DOHH2 (cell line): ENCODE data around the gene AEN.

Experiments used
- H3F3A ChIP-seq: fragments of 200-600 bp; sonication (generic), shearing (Covaris generic); 2 replicates; pipeline ENCODE4 v1.6.0; 2016; ENCODE audit warnings: antibody characterized with exemption, mild to moderate bottlenecking; ENCODE audit not compliant: control insufficient read depth, insufficient read depth
- H3K27ac ChIP-seq: fragments of 200-600 bp; sonication (generic); 2 replicates; pipeline ENCODE4 v1.5.1; 2014; ENCODE audit warnings: low read depth, mild to moderate bottlenecking, low read length, moderate library complexity
- H3K27me3 ChIP-seq: fragments of 200-600 bp; sonication (generic); 2 replicates; pipeline ENCODE4 v1.6.1; 2014; ENCODE audit warnings: mild to moderate bottlenecking, low read length, mixed read lengths; ENCODE audit not compliant: control insufficient read depth
- H3K36me3 ChIP-seq: fragments of 200-600 bp; sonication (generic); 2 replicates; pipeline ENCODE4 v1.6.1; 2014; ENCODE audit warnings: mild to moderate bottlenecking, low read length, moderate library complexity, mixed read lengths; ENCODE audit not compliant: control insufficient read depth
- H3K4me1 ChIP-seq: fragments of 200-600 bp; sonication (generic); 2 replicates; pipeline ENCODE4 v1.6.1; 2014; ENCODE audit warnings: mild to moderate bottlenecking, low read length, mixed read lengths; ENCODE audit not compliant: control insufficient read depth
- H3K4me2 ChIP-seq: fragments of 200-600 bp; sonication (generic); 2 replicates; pipeline ENCODE4 v1.6.0; 2014; ENCODE audit warnings: mild to moderate bottlenecking, low read length, moderate library complexity
- H3K4me3 ChIP-seq: fragments of 200-600 bp; sonication (generic); 2 replicates; pipeline ENCODE4 v1.5.1; 2014; ENCODE audit warnings: mild to moderate bottlenecking, low read length, mixed read lengths
- H3K79me2 ChIP-seq: fragments of 200-600 bp; sonication (generic); 2 replicates; pipeline ENCODE4 v1.6.1; 2014; ENCODE audit warnings: mild to moderate bottlenecking, low read length, mixed read lengths; ENCODE audit not compliant: control insufficient read depth
- H3K9me2 ChIP-seq: fragments of 200-600 bp; sonication (generic); replicated peaks from 2 replicates; pipeline ENCODE4 v1.6.1; 2014; ENCODE audit warnings: mild to moderate bottlenecking, low read length, mixed read lengths; ENCODE audit not compliant: control insufficient read depth
- H3K9me3 ChIP-seq: fragments of 200-600 bp; sonication (generic); 2 replicates; pipeline ENCODE4 v1.6.1; 2014; ENCODE audit warnings: antibody characterized with exemption, low read length, mixed read lengths; ENCODE audit not compliant: control insufficient read depth, insufficient read depth
- H4K20me1 ChIP-seq: fragments of 200-600 bp; sonication (generic); 2 replicates; pipeline ENCODE4 v1.6.0; 2014; ENCODE audit warnings: low read depth, mild to moderate bottlenecking, antibody characterized with exemption, low read length, moderate library complexity; ENCODE audit not compliant: control insufficient read depth, insufficient read depth
- EZH2phosphoT487 ChIP-seq: fragments of 200-600 bp; sonication (generic); IDR thresholded peaks from 2 replicates; pipeline ENCODE4 v1.6.1; 2017; ENCODE audit warnings: borderline replicate concordance, mild to moderate bottlenecking, antibody characterized with exemption, low read length, moderate library complexity, mixed read lengths
- TF ChIP-seq, protein P1 (sequence below): fragments of 200-600 bp; sonication (generic); IDR thresholded peaks from one replicate; pipeline ENCODE4 v1.5.1; 2014; ENCODE audit warnings: antibody characterized with exemption, mild to moderate bottlenecking, low read depth, low read length; ENCODE audit not compliant: poor library complexity, severe bottlenecking

AEN gene

DNA sequence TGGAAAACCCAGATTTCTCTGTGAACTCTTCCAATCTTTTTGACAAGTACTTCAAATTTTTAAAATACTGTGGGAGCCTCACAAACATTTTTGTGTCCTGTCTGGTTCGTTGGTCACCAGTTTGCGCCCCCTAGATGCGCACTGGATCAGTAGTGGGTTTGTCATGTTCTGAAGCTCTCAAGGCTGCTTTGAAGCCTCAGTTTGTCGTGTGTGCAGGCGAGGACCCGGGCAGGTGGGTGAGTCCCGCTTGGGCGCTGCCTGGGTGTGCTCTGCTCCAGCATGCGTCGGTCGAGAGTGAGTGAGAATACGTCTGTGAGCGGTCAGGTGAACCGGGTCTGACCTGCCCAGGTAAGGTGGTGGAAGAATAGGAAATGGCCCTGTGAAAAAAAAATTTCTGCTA lies 17.3 kb upstream of the AEN start:
- TF ChIP-seq, protein P1, sequence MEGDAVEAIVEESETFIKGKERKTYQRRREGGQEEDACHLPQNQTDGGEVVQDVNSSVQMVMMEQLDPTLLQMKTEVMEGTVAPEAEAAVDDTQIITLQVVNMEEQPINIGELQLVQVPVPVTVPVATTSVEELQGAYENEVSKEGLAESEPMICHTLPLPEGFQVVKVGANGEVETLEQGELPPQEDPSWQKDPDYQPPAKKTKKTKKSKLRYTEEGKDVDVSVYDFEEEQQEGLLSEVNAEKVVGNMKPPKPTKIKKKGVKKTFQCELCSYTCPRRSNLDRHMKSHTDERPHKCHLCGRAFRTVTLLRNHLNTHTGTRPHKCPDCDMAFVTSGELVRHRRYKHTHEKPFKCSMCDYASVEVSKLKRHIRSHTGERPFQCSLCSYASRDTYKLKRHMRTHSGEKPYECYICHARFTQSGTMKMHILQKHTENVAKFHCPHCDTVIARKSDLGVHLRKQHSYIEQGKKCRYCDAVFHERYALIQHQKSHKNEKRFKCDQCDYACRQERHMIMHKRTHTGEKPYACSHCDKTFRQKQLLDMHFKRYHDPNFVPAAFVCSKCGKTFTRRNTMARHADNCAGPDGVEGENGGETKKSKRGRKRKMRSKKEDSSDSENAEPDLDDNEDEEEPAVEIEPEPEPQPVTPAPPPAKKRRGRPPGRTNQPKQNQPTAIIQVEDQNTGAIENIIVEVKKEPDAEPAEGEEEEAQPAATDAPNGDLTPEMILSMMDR, result no peak
- no peak for TF ChIP-seq EZH2phosphoT487
- no peaks in the 10 kb centered on the region for H3K9me3 ChIP-seq
- H3F3A ChIP-seq, result no peaks in the 10 kb centered on the region
- no peaks in the 10 kb centered on the region for H4K20me1 ChIP-seq
- no peak overlapping the region for H3K4me3 ChIP-seq
- H3K27ac ChIP-seq, result no peak overlapping the region
- peaks cover 21% of the 10 kb centered on the region for H3K27me3 ChIP-seq
- H3K9me2 ChIP-seq, result no peaks in the 10 kb centered on the region
- no peaks in the 10 kb centered on the region for H3K79me2 ChIP-seq
- no peaks in the 10 kb centered on the region for H3K4me1 ChIP-seq
- no peaks in the 10 kb centered on the region for H3K36me3 ChIP-seq
- H3K4me2 ChIP-seq, result no peak overlapping the region

DNA sequence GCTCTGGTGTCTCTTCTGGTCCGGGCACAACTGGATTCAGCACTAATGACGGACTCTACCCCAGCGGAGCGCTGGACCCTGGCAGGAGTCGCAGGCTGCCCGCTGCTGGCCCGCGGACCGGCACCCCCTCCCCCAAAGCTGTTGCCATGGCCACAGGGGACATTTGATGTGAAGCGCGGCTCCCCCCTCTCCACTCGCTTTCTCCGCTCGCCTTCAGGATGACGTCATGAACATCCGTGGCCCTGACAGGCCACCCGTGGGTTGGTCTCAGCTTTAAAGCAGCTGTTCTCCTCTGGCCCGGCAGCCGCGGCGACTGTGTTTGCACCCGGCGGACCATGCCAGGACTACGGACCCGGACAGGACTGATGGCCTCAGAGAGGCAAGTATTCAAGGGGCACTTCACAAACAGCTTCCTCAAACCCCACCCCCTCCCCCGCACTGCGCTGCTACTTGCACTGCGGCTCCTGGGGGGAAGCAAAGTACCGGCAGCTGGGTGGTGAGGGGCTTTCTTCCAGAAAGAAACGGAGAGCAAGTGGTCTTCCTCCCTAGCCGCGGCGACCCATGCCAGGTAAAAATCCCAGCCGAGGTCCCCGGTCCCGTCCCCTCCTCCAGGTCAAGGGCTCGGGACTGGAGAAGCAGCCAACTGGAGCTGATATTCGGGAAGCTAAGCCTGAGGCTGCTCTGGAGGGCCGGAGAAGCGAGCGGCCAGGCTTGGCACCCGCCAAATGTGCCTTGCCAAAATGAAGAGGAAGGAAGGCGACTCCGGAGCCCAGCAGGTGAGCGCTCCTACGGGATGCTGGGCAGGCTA lies 16.6 kb upstream of the AEN start:
- H3K36me3 ChIP-seq, result no peaks in the 10 kb centered on the region
- peaks cover 27% of the 10 kb centered on the region for H3K27me3 ChIP-seq
- H3K4me1 ChIP-seq, result no peaks in the 10 kb centered on the region

DNA sequence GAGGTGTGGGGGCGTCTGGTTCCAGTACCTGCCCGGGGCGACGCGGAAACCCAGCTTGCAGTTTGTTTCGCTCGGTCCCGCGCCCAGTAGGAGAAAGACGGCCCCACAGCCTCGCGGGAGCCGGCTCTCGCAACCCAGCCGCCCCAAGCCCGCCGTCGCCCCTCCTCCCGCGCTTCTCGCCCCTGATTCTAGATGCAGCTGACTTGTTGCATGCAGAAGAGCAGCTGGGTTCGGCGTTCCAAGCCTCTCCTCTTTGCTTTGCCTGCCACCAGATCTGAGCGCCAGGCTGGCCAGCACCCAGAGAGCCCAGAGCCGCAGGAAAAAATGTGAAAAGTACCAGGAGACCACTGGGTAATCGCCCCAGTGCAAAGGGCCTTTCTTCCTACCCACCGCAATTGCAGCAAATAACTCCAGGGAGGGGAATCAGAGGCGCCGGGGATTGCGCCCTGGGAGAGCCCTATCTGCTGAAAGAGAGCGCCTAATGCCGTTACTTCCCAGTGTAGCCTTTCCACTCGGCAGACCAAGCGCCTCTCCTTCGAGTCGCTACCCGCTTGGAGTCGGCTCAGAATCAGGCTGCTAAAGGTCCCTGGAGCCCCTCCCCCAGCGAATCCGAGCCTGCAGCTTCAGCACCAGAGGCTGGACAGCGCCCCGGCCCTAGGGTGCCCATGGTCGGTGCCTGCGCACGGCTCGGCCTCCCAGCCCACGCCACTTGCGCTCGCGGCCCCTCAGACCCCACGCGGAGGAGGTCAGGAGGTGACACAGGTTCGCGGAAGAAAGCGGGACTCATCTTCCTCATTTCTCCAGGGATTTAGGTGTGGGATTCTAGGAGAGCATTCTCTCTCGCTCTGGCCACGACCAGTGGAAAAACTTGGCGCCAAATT lies 15.7 kb upstream of the AEN start:
- no peaks in the 10 kb centered on the region for H3F3A ChIP-seq
- no peaks in the 10 kb centered on the region for H4K20me1 ChIP-seq
- TF ChIP-seq, protein P1, result no peak
- no peak for TF ChIP-seq EZH2phosphoT487
- H3K79me2 ChIP-seq, result no peaks in the 10 kb centered on the region
- H3K36me3 ChIP-seq, result no peaks in the 10 kb centered on the region
- H3K4me1 ChIP-seq, result no peaks in the 10 kb centered on the region
- H3K27ac ChIP-seq, result no peak overlapping the region
- H3K9me2 ChIP-seq, result no peaks in the 10 kb centered on the region
- no peaks in the 10 kb centered on the region for H3K9me3 ChIP-seq
- no peak overlapping the region for H3K4me2 ChIP-seq
- no peak overlapping the region for H3K4me3 ChIP-seq
- H3K27me3 ChIP-seq, result peaks cover 32% of the 10 kb centered on the region

More for the DNA sequence above, 16.6 kb upstream of the AEN start:
- H3F3A ChIP-seq, result no peaks in the 10 kb centered on the region
- no peak overlapping the region for H3K4me2 ChIP-seq
- no peaks in the 10 kb centered on the region for H3K79me2 ChIP-seq
- TF ChIP-seq EZH2phosphoT487, result no peak
- TF ChIP-seq, protein P1, result no peak
- no peaks in the 10 kb centered on the region for H3K9me2 ChIP-seq
- no peaks in the 10 kb centered on the region for H3K9me3 ChIP-seq
- no peak overlapping the region for H3K27ac ChIP-seq
- no peaks in the 10 kb centered on the region for H4K20me1 ChIP-seq
- no peak overlapping the region for H3K4me3 ChIP-seq
